CMK (cell line): Measurements from ENCODE around the gene CITED2.
A peak's percentile ranks its signal among the peaks of the same experiment; 100 is the strongest.

Experiments
- DNase-seq: peaks from one replicate; pipeline ENCODE4 v3.0.0-alpha.2; 2010; ENCODE audit warnings: low read depth

Gene CITED2

GRCh38 chr6:139381216-139381865, 6.9 kb upstream of the CITED2 start:
- no peak for DNase-seq

GRCh38 chr6:139380611-139381010, 6.2 kb upstream of the CITED2 start:
- DNase-seq, result no peak

GRCh38 chr6:139380168-139380567, 5.7 kb upstream of the CITED2 start:
- DNase-seq, result no peak

- no peak for DNase-seq
These were observed 4.5 kb upstream of the CITED2 start for GRCh38 chr6:139378882-139379341.

GRCh38 chr6:139378226-139378625, 3.8 kb upstream of the CITED2 start:
- DNase-seq, result no peak

- DNase-seq, result no peak
These were observed 2.3 kb upstream of the CITED2 start for GRCh38 chr6:139376604-139377218.

GRCh38 chr6:139376017-139376330, 1.5 kb upstream of the CITED2 start:
- no peak for DNase-seq

- DNase-seq, result peak; percentile 89
These were observed 973 bp upstream of the CITED2 start for GRCh38 chr6:139375226-139376016.

GRCh38 chr6:139373928-139374356, 506 bp downstream of the CITED2 start:
- no peak for DNase-seq

GRCh38 chr6:139373154-139373927, 1.1 kb downstream of the CITED2 start:
- no peak for DNase-seq

- no peak for DNase-seq
These were observed 1.9 kb downstream of the CITED2 start for GRCh38 chr6:139372326-139373153.

GRCh38 chr6:139371421-139372203, 2.8 kb downstream of the CITED2 start:
- no peak for DNase-seq

GRCh38 chr6:139370999-139371345, 3.5 kb downstream of the CITED2 start:
- DNase-seq, result no peak

GRCh38 chr6:139370283-139370998, 4.0 kb downstream of the CITED2 start:
- no peak for DNase-seq

GRCh38 chr6:139369568-139370282, 4.7 kb downstream of the CITED2 start:
- no peak for DNase-seq

- no peak for DNase-seq
These were observed 5.4 kb downstream of the CITED2 start for GRCh38 chr6:139369068-139369467.

GRCh38 chr6:139368661-139369060, 5.8 kb downstream of the CITED2 start:
- no peak for DNase-seq

GRCh38 chr6:139367810-139368351, 6.6 kb downstream of the CITED2 start:
- DNase-seq, result no peak

GRCh38 chr6:139364982-139365379, 9.5 kb downstream of the CITED2 start:
- DNase-seq, result no peak
